HG03432 (cell line): Measurements from ENCODE around the gene PDYN.

Experiments
- ATAC-seq: cut with Tn5 transposase; IDR thresholded peaks from one replicate; pipeline ENCODE4 v1.9.1; 2021; ENCODE audit warnings: mild to moderate bottlenecking, moderate library complexity; ENCODE audit not compliant: unreplicated experiment

PDYN gene

GRCh38 chr20:1952737-1953530 is 40.9 kb downstream of the PDYN start:
- ATAC-seq = no peak

GRCh38 chr20:1951436-1952115 is 42.3 kb downstream of the PDYN start:
- no peak for ATAC-seq

GRCh38 chr20:1950836-1951235 is 43.0 kb downstream of the PDYN start:
- ATAC-seq = no peak

- ATAC-seq = no peak
These were observed 44.3 kb downstream of the PDYN start for GRCh38 chr20:1949347-1950100.

- ATAC-seq = no peak
These were observed 46.4 kb downstream of the PDYN start for GRCh38 chr20:1947535-1947846.

GRCh38 chr20:1946762-1947534 is 46.9 kb downstream of the PDYN start:
- no peak for ATAC-seq

GRCh38 chr20:1946442-1946761 is 47.5 kb downstream of the PDYN start:
- ATAC-seq = no peak

GRCh38 chr20:1945660-1946059 is 48.2 kb downstream of the PDYN start:
- ATAC-seq = no peak

GRCh38 chr20:1945134-1945618 is 48.7 kb downstream of the PDYN start:
- ATAC-seq = no peak

GRCh38 chr20:1944345-1945091 is 49.3 kb downstream of the PDYN start:
- no peak for ATAC-seq

GRCh38 chr20:1943275-1944002 is 50.4 kb downstream of the PDYN start:
- no peak for ATAC-seq

- ATAC-seq = no peak
These were observed 51.2 kb downstream of the PDYN start for GRCh38 chr20:1942486-1943274.

- ATAC-seq = no peak
These were observed 51.8 kb downstream of the PDYN start for GRCh38 chr20:1942061-1942460.

- no peak for ATAC-seq
These were observed 52.6 kb downstream of the PDYN start for GRCh38 chr20:1941226-1941625.

GRCh38 chr20:1940581-1940980 is 53.3 kb downstream of the PDYN start:
- no peak for ATAC-seq

GRCh38 chr20:1939270-1939595 is 54.6 kb downstream of the PDYN start:
- ATAC-seq = no peak

- ATAC-seq = no peak
These were observed 55.2 kb downstream of the PDYN start for GRCh38 chr20:1938464-1939269.

GRCh38 chr20:1937316-1937976 is 56.4 kb downstream of the PDYN start:
- no peak for ATAC-seq
